NCI-H446 (cell line): Measurements from ENCODE around the gene CYB5B.
A peak's percentile ranks its signal among the peaks of the same experiment; 100 is the strongest.

Experiments
- DNase-seq, 2 experiments: peaks; one replicate each; lab custom pipeline; 2025; lab: John Stamatoyannopoulos, UW

Gene CYB5B, protein sequence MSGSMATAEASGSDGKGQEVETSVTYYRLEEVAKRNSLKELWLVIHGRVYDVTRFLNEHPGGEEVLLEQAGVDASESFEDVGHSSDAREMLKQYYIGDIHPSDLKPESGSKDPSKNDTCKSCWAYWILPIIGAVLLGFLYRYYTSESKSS

DNA sequence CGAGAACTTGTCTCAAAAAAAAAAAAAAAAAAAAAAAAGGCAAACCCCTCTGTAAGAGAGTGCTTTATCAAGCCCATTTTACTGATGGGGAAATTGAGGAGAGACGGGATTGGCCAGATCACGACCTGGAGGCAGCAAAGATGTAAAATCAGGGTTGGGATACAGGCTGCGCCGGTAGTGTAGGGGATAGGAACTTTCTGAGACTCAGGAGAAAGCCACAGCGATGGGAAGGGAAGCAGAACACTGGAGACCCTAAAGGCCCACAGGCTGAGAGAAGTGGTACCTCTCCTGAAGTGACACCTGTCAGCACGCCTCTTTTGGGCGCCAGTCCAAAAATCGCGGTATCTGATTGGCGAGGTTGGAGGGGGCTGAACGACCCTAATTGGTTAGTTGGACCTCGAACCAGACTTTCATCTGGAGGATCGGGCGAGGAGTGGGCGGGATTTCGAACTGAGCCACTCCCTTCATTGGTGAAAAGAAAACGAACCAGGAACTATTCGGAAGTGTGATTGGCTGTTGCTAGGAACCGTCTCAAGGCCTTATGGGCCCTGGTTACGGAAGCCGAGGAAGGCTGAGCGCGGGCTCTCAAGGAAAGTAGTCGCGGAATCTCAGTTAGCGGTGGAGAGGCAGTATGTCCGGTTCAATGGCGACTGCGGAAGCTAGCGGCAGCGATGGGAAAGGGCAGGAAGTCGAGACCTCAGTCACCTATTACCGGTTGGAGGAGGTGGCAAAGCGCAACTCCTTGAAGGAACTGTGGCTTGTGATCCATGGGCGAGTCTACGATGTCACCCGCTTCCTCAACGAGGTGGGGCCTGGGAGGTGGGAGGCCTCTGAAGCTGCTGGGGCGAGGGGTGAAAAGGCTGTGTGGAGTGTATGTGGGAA lies at the start of gene CYB5B:
Gene CYB5B (plus strand): TSS at position 567 of the 882 bp plus-strand sequence. CDS start 65 bp downstream, at position 632.
- peak; percentile 86 to 94 for DNase-seq

DNA sequence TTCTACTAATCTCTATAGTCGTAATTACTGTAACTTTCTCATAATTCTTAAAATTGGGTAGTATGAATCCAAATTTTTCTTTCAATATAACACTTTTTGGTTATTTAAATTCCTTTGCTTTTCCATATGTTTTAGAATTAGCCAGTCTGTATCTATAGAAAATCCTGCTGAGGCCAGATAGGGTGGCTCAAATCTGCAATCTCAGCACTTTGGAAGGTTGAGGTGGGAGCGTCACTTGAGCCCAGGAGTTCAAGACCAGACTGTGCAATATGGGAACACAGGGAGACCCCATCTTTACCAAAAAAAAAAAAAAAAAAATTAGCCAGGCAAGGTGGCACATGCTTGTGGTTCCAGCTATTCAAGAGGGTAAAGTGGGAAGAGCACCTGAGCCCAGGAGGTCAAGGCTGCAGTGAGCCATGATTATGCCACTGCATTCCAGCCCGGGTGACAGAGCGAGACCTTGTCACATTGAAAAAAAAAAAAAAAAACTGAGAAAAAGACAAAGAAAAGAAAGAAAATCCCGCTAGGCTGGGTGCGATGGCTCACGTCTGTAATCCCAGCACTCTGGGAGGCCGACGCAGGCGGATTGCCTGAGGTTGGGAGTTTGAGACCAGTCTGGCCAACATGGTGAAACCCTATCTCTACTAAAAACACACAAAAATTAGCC lies 47.9 kb upstream of the CYB5B start:
- no peak for DNase-seq

DNA sequence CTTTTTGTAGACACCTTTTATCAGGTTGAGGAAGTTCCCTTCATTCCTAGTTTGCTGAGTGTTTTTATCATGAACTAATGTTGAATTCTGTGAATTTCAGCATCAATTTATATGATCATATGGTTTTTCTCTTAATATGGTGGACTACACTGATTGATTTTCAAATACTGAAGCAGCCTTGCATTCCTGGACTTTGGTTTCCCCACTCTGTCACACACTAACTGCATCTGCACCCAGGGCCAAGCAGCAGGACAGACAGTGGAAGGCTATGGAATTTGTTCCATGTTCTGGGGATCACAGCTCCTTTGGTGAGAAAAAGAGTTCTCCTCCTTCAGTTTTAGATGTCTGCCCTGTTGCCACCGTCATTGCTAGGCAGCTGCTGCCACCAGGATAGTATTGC lies 46.4 kb upstream of the CYB5B start:
- DNase-seq = no peak

DNA sequence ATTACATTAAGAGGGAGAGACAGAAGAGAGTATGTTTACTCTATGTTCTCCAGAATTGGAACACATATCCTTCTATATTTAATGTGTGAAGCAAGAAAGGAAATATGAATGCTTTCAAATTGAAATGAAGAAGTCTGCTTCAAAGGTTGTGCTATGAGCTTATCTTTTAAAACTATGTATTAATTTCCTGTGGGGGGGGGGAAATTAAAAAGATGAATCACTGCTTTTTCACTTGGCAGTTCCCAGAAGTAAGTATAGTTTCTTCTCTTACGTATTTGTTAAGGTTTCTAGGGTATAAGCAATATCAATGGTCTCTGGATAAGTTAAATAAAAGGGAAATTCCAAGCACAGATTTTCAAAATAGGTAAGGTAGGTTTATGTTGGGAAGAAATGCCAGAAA lies 45.7 kb upstream of the CYB5B start:
- no peak for DNase-seq

DNA sequence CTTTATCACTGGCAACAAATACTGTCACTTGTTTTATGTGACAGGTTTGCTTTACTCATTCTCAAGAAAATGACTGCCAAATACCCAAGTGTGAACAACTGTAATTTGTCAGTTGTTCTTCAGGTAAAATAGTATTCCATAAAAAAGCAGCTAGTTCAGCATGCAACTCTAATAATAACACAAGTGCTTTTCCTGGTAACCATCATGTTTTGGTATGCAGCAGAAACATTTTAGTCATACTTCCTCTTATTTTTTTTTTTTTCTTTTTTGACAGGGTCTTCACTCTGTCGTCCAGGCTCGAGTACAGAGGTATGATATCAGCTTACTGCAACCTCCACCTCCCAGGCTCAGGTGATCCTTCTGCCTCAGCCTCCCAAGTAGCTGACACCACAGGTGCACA lies 43.2 kb upstream of the CYB5B start:
- no peak for DNase-seq

DNA sequence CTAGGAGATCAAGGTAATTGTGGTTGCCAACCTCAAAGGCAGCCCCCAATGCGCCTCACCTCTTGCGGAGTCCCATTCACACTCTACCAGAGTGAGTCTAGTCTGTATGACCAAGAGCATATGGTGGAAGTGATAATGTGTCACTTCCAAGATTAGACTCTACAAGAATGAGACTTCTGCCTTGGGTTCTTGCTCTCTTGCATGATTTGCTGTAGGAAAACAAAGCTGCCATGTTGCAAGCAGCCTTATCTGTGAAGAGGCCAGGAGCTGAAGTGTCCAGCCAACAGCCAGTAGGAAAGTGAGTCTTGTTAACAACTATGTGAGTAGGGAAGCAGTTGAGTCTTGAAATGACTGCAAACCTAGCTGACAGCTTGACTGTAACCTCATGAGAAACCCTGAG lies 42.0 kb upstream of the CYB5B start:
- no peak for DNase-seq

DNA sequence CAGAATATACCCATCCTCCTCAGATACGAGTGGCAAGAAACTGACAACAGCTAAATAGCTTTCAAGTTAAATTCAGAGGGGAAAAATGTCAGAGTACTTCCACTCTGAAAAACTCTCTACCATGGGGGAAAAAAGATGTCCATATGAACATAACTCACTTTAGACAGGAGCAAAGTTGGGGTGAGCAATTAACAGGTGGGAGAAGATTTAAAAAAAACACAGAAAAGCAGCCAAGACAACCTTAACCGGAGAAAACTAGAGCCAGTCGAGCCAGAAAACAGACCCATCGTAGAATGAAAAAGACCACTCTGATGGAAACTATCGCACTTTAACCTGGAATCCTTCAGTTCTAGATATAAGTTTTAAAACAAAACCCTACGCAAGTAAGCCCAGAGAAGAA lies 39.4 kb upstream of the CYB5B start:
- no peak for DNase-seq

DNA sequence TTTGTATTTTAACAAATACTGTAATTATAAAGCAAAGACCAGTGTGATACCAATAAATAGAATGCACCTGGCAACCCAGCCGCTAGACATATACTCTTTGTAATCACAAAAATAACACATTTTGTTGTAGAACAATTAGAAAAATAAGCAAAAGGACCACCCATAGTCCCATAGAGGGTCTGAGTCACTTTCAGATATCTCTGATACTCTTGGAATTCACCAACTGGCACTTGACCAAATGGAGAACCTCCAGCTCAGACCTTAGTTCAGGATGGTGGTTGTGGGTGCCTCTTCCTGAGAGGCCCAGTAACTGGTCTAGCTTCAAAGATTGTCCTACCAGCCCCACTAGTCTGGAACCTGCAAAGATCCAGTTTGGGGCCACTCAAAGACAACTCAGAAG lies 37.8 kb upstream of the CYB5B start:
- no peak for DNase-seq

DNA sequence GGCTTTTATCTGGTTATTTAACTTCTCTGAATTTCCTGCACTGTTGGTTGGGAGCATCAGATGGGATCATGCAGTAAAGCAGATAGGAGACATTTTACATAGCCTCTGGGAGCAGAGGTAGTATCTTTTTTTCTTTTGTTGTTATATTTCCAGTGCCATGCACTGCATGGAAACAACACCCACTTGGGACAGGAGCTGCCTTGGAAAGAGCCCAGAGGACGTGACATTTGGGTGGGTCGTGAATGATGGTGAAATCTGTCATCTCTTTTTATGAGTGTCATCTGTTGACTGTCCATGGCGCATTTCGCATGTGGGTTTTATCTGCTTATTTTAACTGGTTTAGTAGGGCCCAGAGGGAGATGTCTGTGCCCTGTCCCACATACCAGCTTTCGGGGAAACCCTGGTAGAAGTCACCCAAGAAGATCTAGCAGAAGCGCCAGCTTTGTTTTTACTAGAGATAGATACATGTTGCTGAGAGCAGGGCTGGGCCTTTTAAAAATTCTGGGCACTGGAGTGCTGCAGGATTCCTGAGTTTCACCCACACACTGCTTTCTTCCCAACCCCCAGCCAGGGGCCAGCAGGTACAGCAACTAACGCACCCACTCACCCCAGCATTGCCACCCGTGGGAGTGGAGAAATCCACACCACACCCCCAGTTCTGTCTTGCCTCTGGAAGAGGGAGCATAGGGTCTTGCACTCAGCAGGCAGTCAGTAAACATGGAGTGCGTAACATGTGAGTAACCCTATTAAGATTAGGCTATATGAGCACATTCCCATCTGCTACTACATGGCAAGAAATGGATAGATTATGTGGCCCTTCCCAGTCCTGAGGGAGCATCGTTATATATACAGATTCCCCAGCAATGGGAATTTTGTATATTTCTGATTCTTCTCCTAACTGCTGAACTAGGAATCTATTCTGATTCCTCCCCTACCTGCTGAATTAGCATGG lies 30.2 kb upstream of the CYB5B start:
- no peak for DNase-seq

DNA sequence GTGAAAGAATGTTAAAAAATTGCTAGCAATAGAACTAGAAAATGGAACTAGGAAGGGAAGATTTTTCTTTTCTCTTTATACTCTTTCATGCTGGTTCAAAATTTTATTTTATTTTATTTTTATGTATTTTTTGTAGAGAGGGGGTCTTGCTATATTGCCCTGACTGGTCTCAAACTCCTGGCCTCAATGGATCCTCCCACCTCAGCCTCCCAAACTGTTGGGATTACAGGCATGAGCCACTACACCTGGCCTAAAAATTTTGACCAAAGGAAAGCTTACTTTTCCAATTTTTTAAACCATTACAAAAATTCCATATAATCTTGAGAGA lies 28.6 kb upstream of the CYB5B start:
- no peak for DNase-seq

DNA sequence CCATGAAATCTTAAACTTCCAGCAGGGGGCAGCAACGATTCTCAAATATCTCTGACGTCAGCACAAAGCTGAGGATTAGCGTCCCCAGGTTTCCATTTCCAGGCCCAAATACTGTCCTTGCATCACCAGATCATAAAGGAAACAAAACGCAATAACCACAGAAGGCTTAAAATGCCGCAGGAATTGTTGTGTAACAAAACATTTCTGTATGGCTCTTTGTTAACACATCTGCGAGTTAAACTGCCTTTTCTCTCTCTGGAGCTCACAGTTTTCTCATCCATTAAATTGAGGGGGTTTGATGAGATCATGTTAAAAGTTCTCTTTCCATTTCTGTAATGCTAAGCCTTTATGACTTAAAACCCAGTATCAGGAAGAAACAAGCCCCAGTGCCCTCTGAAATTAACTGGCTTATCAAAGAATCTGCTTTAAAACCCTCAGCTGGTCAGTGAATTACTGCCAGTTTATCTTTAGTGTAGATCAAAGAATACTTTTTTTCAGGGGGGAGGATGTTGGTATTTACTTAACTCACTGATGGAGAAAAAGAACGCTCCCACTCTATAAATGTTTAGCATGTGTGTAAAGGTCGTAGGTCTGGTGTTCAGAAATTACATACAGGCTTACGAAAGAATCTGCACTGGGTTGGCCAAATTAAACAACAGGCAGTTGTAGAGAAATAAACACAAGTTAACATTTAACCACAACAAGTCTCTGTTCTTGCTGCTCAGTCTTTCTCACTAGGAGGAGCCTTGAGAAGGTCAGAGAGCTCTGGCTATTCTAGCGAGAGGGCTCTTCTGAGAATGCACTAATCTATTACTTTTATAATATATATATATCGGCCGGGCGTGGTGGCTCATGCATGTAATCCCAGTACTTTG lies 28.0 kb upstream of the CYB5B start:
- peak; percentile 76 to 82 for DNase-seq

DNA sequence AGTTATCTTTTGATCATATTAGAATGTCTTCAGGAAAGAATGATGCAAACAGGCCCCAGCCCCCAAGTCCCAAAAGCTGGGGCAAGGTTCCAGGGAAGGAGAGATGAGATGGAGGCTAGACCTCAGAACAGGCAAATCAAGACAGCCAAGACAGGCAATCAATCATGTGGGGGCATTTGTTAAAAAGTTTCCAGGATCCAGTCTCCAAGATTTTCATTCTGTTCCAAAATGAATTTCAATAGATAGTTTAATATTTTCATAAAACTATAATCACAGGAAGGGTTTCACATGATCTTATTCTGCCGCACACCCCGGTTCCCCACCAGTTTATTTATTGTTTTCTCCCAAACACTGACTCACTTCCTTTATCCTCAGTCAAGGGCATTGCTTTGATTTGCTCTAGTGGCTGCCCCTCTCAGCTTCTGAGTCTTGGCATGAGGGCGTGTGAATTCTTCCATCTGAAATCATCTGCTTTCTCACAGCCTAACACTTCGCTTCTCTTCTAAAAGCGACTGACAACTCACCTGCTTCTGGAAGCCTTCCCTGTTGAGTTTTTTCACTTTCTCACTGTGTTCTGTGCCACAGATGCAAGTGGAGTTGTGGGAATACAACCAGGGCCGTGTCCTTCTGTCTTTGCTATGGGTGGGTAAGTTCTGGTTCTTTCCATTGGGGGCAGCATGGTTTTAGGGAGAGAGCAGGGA lies 26.4 kb upstream of the CYB5B start:
- DNase-seq = peak; percentile 56 to 79

DNA sequence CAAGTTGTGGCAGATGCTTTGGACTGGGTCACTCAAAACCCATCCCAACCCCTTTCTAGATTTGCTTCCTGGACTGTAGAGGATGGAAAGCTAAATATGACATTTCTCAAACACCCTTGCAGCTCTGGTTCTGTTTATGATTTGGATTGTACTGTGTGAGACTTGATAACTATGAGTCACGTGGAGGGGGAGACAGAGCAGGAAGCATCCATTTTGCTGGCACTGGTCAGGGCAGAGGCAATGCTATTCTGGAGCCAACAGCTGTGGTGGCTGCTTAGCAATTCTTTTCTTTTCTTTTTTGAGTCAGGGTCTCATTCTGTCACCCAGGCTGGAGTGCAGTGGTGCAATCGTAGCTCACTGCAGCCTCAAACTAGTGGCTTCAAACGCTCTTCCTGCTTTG lies 25.1 kb upstream of the CYB5B start:
- peak; percentile 15 to 62 for DNase-seq

DNA sequence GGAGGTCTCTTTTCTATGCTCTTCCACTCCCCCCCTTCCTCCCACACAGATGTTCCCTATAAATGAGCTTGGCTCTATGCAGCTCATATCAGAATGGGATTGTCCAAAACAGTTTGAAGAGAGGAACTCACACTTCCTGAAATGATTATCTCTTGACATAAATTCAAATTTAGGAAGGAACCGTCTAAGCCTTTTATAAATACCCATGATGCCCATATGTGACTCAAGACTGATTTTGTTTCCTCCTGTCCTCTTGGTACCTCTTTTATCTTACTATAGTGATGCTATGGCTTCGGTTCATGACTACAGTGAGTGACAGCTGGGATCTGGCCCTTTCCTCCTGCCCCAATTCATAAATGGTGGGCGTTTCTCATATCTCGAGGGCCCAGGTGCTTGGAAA lies 22.0 kb upstream of the CYB5B start:
- DNase-seq = no peak

DNA sequence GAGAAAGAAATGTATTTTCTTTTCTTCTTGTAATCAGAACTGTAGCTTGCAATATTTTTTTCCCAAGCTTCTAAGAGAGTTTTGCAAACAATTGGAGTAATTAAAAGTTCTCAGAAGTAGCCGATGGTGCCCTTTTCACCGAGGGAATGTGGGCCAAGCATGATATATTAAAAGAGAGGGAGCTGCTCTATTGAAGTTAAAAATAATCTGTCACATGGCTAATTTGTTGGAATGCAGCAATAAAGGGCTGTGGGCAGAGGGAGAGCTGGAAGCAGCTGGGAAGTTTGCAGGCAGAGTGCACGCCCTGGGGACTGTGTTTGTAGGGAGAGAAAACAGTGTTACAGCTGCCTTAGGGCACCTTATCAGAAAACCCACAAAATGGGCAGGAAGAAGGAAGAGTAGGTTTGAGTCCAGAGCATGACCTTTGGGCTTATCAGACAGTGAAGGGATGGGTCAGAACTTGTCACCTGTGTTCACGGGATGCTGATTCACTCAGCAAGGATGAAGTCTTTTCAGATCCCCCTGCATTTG lies 20.1 kb upstream of the CYB5B start:
- DNase-seq = no peak

DNA sequence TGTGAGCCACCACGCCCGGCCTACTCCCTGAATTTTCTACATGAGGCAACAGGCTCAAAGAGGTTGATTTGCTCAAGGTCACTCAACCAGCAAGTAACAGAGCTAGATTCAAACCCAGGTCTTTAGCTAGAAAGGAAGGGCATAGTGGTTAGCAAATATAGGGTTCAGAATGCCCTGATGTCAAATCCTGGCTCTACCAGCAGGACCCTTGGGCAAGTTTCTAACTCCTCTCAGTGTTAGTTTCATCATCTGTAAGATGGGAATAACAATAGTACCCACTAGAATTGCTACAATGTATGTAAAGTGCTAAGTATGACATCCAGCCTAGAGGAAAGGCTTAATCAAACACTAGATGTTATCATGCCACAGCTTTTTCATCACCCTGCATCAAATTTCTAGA lies 19.1 kb upstream of the CYB5B start:
- DNase-seq = no peak

DNA sequence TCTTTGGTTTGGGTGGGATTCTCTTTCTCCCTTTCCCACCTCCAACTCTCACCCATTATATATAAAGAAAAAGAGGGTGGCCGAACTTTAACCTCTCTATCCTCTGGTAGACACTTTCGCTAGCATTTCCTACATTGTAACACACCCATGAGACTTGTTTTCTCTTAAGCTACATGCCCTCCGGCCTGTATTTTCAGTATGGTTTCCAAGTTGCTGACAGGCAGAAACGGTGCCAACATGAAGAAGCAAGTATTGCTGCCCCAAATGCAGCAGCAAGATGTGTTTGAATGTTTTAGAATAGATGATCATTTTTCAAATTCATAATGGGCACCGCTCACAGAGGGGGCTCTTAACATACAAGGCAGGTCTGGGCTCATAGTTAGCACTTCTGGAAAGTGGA lies 18.7 kb upstream of the CYB5B start:
- DNase-seq = no peak

DNA sequence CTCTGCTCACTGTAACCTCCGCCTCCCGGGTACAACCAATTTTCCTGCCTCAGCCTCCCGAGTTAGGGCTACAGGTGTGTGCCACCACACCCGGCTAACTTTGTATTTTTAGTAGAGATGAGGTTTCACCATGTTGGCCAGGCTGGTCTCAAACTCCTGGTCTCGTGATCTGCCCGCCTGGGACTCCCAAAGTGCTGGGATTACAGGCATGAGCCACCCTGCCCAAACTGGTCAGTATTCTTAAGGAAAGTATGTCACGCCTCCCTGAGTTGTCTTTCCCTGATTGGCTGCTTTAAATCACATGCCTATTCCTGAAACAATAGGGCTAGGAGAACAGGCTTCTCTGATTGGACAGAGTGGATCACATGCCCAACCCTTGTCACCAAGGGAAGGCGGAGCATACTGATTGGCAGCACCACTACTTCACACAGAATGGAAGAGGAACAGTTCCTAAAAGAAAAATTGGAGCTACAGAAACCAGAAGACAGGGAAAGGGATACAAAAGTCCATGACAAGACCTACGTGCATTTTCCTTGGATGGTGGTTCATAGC lies 17.6 kb upstream of the CYB5B start:
- DNase-seq = no peak

DNA sequence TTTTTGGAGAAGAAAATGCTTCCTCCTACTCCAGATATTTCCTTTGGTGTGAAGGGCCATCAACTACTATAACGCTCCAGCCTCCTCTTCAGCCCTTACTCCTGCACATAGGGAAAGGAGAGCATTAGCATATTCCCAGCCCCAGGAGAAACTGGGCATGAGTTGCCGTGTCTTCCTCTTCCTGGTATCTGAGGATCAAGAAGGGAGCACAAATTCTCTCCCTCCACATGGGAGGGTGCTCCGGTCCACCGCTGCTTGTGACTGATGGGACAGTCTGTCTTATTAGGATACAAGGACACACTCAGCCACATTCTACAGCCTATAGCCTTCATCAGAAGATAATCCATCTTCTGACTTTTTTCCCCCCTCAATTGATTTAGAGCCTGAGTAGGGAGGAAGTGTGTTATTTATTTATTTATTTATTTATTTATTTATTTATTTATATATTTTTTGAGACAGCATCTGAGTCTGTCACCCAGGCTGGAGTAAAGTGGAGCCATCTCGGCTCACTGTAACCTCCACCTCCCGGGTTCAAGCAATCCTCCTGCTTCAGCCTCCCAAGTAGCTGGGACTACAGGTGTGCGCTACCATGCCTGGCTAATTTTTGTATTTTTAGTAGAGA lies 16.6 kb upstream of the CYB5B start:
- no peak for DNase-seq

DNA sequence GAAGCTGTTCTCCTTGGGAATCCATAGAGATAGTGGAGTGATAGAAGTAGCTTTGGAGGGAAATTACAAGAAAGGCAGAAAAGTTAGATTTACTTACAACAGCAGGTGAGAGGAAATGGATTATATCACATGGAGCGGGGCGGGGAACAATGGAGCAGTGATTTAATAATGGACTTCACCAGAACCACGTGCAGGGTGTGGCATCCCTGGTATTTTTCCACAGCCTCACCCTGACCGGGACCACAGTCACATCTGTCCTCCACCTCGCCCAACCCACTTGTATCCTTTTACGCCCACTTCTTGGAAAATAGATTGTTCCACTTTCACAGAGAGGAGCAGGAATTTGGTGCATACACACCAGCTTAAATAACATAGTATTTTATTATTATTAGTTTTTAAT lies 15.9 kb upstream of the CYB5B start:
- DNase-seq = no peak
